B cell (primary cell): ENCODE results near the gene ATP6V1B1.

Experiments used
- EZH2 ChIP-seq: IDR thresholded peaks from 2 replicates; pipeline ENCODE4 v1.6.1; 2012; ENCODE audit warnings: borderline replicate concordance, low read depth, mild to moderate bottlenecking, moderate library complexity, low read length; ENCODE audit not compliant: insufficient read depth, poor library complexity, severe bottlenecking
- TF ChIP-seq, protein P1 (sequence below): fragments of 200-600 bp; IDR thresholded peaks from one replicate; pipeline ENCODE4 v1.8.0; 2022; ENCODE audit warnings: antibody characterized with exemption, mild to moderate bottlenecking

DNA sequence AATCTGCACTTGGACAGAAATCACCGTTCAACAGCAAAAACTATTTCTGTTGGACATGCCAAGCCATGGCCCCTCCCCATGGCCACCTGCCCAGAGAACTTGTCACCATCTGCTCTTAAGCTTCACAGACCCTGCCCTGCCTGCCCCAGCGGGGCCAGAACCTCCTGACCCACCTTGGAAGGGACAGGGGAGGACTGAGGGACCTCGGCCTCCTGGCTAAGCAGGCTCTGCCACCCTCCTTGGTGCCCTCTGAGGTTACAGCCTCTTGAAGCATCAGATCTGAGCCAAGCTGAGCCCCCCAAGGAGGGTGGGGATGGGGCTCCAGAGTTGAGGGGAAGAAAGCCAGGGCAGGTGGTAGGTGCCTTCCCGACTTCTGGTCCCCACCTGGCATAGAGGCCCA is 52.5 kb downstream of the ATP6V1B1 start:
- TF ChIP-seq, protein P1, sequence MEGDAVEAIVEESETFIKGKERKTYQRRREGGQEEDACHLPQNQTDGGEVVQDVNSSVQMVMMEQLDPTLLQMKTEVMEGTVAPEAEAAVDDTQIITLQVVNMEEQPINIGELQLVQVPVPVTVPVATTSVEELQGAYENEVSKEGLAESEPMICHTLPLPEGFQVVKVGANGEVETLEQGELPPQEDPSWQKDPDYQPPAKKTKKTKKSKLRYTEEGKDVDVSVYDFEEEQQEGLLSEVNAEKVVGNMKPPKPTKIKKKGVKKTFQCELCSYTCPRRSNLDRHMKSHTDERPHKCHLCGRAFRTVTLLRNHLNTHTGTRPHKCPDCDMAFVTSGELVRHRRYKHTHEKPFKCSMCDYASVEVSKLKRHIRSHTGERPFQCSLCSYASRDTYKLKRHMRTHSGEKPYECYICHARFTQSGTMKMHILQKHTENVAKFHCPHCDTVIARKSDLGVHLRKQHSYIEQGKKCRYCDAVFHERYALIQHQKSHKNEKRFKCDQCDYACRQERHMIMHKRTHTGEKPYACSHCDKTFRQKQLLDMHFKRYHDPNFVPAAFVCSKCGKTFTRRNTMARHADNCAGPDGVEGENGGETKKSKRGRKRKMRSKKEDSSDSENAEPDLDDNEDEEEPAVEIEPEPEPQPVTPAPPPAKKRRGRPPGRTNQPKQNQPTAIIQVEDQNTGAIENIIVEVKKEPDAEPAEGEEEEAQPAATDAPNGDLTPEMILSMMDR, result no peak
- TF ChIP-seq EZH2, result no peak
